GM20000 (cell line): Measurements from ENCODE around the gene DDX47.
A peak's percentile ranks its signal among the peaks of the same experiment; 100 is the strongest.
"Not testable (repeated sequence)": the region's sequence is repeated elsewhere in the genome, so short reads cannot be mapped to it uniquely, and the experiment has no call there.

ENCODE experiments used
- DNase-seq: peaks from one replicate; pipeline ENCODE4 v3.0.0; 2012; ENCODE audit warnings: low spot score
- TF ChIP-seq, protein P1 (sequence below): IDR thresholded peaks from 2 replicates; pipeline ENCODE4 v1.5.1; 2012; ENCODE audit warnings: mild to moderate bottlenecking, control low read depth; ENCODE audit errors: extremely low read depth, missing control alignments

The DDX47 gene

DNA sequence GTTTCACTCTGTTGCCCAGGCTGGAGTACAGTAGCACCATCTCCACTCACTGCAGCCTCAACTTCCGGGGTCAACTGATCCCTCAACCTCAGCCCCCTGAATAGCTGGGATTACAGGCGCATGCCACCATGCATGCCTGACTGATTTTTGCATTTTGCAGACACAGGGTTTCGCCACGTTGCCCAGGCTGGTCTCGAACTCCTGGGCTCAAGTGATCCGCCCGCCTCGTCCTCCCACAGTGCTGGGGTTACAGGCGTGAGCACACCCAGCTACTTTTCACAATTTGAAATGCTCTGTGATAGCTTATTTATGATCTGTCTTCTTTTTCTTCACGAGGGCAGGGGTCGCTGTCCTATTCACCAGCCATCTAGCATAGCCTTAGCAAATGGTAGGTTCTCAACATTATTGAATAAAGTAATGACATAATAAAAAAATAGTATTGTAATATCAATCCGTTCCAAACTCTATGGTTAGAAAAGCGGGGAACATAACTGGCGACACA is 477 bp upstream of the DDX47 start:
- no peak for DNase-seq
- TF ChIP-seq, protein P1, sequence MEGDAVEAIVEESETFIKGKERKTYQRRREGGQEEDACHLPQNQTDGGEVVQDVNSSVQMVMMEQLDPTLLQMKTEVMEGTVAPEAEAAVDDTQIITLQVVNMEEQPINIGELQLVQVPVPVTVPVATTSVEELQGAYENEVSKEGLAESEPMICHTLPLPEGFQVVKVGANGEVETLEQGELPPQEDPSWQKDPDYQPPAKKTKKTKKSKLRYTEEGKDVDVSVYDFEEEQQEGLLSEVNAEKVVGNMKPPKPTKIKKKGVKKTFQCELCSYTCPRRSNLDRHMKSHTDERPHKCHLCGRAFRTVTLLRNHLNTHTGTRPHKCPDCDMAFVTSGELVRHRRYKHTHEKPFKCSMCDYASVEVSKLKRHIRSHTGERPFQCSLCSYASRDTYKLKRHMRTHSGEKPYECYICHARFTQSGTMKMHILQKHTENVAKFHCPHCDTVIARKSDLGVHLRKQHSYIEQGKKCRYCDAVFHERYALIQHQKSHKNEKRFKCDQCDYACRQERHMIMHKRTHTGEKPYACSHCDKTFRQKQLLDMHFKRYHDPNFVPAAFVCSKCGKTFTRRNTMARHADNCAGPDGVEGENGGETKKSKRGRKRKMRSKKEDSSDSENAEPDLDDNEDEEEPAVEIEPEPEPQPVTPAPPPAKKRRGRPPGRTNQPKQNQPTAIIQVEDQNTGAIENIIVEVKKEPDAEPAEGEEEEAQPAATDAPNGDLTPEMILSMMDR = no peak

DNA sequence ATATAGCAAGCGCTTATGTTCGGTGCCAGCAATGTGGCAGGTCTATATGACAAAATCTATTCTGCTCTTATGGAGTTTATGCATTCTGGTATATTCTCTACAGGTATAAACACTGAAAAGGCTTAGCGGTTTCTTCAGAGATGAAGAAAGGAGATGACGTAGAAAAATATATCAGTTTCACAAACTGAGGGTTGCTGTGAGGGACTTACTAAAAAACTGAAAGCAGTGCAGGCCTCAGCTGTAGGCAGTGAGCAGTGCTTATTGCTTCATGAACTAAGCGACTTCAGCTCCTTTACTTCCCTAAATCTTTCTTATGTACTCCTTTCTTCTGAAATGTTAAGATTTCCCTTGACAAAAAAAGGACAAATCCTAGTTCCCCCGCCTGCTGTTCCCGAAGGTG is 4.5 kb downstream of the DDX47 start:
- TF ChIP-seq, protein P1 = no peak
- peak; percentile 39 for DNase-seq

DNA sequence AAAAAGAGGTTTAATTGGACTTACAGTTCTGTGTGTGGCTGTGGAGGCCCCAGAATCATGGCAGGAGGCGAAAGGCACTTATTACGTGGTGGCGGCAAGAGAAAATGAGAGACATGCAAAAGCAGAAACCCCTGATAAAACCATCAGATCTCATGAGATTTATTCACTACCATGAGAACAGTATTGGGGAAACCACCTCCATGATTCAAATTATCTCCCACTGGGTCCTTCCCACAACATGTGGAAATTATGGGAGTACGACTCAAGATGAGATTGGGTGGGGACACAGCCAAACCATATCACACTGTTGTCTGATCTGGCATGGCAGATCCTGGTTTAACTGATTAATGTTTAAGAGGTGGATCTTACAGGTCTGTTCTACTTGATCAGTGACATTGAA is 5.6 kb downstream of the DDX47 start:
- no peak for DNase-seq
- TF ChIP-seq, protein P1 = no peak

DNA sequence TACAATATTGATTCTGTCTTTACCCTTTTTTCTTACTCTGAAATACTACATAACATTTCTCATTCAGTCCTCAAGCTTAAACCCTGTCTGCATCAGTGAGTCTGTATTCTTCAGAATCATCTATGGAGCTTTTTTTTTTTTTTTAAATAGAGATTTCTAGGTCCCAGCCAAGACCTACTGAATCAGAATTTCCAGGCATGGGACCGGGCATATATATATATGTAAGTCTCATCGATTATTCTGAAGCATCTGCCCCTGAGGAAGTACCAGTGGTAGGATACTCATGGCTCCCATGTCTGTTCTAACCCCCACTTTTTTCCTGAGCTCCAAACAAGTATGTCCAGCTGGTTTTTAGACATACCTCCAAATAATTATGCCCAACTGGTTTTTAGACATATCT is 6.1 kb downstream of the DDX47 start:
- TF ChIP-seq, protein P1 = no peak
- DNase-seq = no peak

DNA sequence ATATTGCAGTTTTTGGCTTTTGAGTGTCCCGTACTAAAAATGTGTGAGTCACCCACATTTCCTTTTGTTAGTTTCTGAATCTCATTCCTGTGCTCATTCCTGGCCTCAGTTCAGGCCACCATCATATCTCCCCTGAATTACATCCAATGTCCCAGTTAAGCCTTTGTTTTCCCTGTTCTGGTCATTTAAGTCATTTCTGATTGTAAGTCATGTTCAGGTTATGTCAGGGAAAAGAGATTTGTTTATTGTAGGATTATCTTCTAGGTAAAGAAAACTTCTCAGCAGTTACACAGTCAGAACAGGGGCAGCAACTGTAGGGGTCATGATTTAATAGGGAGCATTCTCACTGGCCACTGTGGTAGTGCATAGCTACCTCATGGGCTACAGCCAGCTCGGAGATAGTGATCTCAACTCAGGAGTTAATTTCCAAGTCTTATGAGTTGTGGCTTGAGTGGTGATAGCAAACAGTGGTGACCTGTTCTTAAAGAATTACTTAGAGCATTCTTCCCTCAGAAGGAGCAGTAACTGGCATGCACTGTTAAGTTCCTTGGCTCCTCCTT is 6.7 kb downstream of the DDX47 start:
- no peak for DNase-seq
- TF ChIP-seq, protein P1 = no peak

DNA sequence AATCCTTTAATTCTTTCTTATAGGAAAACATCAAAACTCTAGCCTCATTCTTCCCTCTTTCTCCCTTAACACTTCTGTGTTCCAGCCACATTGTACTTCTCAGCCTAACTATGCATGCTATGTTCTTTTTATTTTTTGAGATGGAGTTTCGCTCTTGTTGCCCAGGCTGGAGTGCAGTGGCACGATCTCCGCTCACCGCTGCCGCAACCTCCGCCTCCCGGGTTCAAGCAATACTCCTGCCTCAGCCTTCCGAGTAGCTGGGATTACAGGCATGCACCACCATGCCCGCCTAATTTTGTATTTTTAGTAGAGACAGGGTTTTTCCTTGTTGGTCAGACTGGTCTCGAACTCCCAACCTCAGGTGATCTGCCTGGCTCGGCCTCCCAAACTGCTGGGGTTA is 7.2 kb downstream of the DDX47 start:
- not testable (repeated sequence) for DNase-seq

DNA sequence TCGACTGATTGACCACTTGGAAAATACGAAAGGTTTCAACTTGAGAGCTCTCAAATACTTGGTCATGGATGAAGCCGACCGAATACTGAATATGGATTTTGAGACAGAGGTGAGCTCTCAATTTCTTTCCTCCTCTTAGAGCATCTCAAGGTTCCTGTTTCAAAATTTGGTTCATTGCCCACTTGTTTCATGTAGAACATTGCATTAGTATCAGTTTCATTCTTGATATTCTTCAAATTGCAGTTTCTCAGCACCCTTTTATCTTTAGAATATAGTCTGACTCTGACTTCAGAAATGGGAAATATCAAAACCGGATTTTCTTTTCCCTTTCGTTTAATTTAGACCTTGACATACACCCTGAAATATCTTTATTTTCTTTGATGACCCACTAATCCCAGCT is 8.8 kb downstream of the DDX47 start:
- TF ChIP-seq, protein P1 = no peak
- peak; percentile 64 for DNase-seq

DNA sequence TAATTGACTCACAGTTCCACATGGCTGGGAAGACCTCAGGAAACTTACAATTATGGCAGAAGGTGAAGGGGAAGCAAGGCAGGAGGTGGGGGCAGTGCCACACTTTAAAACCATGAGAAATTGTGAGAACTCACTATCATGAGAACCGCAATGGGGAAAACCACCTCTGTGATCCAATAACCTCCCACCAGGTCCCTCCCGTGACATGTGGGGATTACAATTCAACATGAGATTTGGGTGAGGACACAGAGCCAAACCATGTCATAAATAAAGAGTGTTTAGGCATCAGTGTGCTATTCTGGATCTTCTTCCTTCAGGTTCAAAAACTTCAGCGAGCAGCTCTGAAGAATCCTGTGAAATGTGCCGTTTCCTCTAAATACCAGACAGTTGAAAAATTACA is 9.7 kb downstream of the DDX47 start:
- DNase-seq = no peak
- TF ChIP-seq, protein P1 = no peak
